Measurements from ENCODE around the gene MUC3A. TPM values are rescaled to one million over a fixed set of nuclear protein-coding genes. Genes with fewer than 3 reads are reported as not detected.
"Not testable (repeated sequence)": the region's sequence is repeated elsewhere in the genome, so short reads cannot be mapped to it uniquely, and the experiment has no call there.

Gene MUC3A
- total and polyA plus RNA-seq, 4 donors, result 0.25 to 2.9 (median 0.87) TPM

DNA sequence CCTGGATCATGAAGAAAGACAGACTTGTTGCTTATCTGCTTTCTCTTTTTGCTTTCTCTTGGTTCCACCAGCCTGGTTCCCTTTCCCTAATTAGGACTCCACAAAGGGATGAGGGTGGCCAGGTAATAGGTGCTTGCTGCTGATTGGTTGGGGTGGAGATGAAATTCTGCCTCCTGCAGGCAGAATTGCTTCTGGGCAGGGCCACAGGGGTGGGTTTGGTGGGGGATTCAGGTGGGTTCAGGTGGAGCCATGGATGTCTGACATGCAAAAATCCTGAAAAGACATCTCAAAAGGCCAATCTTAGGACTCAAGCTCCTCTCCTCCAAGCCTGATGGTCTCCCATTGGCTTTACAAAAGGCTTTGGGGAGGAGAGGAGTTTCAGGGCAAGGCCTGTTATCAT is 28.3 kb upstream of the MUC3A start (continued):
- TF ChIP-seq, protein P1, sequence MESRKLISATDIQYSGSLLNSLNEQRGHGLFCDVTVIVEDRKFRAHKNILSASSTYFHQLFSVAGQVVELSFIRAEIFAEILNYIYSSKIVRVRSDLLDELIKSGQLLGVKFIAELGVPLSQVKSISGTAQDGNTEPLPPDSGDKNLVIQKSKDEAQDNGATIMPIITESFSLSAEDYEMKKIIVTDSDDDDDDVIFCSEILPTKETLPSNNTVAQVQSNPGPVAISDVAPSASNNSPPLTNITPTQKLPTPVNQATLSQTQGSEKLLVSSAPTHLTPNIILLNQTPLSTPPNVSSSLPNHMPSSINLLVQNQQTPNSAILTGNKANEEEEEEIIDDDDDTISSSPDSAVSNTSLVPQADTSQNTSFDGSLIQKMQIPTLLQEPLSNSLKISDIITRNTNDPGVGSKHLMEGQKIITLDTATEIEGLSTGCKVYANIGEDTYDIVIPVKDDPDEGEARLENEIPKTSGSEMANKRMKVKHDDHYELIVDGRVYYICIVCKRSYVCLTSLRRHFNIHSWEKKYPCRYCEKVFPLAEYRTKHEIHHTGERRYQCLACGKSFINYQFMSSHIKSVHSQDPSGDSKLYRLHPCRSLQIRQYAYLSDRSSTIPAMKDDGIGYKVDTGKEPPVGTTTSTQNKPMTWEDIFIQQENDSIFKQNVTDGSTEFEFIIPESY (IDR thresholded peaks at IDR 0.05), result no peak
- TF ChIP-seq SP1 (IDR thresholded peaks at IDR 0.05), result no peak
- no peak for TF ChIP-seq GABPA (IDR thresholded peaks at IDR 0.05 in 1 of 2, conservative IDR thresholded peaks at IDR 0.05 in 1 of 2)
- no peak for TF ChIP-seq EGR1 (IDR thresholded peaks at IDR 0.05; ENCODE audit: low read depth in 2 of 2)
- no peak for TF ChIP-seq FOXA1 (IDR thresholded peaks at IDR 0.05)

DNA sequence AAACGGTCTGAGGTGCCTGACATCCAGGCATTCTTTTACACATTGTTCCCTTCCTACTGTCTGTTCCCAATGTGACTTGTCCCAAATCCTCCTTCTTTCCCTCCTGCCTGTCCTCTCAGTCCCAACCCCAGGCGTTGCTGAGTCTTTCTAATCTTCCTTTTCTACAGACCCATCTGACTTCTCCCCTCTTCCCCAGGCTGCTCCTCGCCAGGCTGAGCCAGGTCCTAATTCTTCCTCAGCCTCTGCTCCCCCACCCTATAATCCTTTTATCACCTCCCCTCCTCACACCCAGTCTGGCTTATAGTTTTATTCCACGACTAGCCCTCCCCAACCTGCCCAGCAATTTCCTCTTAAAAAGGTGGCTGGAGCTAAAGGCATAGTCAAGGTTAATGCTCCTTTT is 25.7 kb upstream of the MUC3A start:
- H3K27ac ChIP-seq (ENCODE audit: low read depth in 1 of 2, low read length in 2 of 2); H3K4me3 ChIP-seq (ENCODE audit: low read depth in 1 of 3, low read length in 3 of 3); H3K27me3 ChIP-seq (ENCODE audit: control insufficient read depth in 4 of 4, insufficient read depth in 4 of 4, low read length in 3 of 4); H3K36me3 ChIP-seq (ENCODE audit: control insufficient read depth in 4 of 4, insufficient read depth in 3 of 4, low read depth in 1 of 4, low read length in 3 of 4); H3K9ac ChIP-seq (ENCODE audit: low read depth in 1 of 2, low read length in 2 of 2); H3K9me3 ChIP-seq (ENCODE audit: control insufficient read depth in 4 of 4, low read length in 3 of 4); DNase-seq (ENCODE audit: low spot score); H3K4me1 ChIP-seq (ENCODE audit: control insufficient read depth in 4 of 4, insufficient read depth in 4 of 4, low read length in 3 of 4): not testable (repeated sequence)
- WGBS, result 64% methylated on average over 4 of the region's 4 CpGs

DNA sequence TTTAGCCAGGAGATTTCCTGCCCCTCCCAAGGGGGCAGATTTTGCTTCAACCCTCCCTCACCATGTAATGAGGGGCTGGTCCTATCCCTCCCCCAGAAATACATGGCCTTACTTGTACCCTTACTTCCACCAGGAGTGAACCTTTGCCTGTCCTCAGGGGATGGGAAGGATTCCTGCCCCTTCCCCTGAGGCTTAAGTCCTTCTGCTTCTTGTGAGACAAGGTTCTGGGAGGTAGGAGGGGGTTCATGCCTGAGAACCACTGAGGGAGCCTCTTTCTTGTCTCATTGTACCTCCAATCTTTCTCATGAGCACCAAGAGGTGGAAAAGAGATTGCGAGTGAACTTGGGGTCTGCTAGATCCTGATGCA is 19.5 kb upstream of the MUC3A start:
- Histone ChIP-seq H3K36me3 (ENCODE audit: control insufficient read depth in 4 of 4, insufficient read depth in 3 of 4, low read depth in 1 of 4, low read length in 3 of 4) (no peaks in the 10 kb centered on the region), H3K27me3 (ENCODE audit: control insufficient read depth in 4 of 4, insufficient read depth in 4 of 4, low read length in 3 of 4) (no peaks in the 10 kb centered on the region), H3K4me1 (ENCODE audit: control insufficient read depth in 4 of 4, insufficient read depth in 4 of 4, low read length in 3 of 4) (no peaks in the 10 kb centered on the region), H3K27ac (ENCODE audit: low read depth in 1 of 2, low read length in 2 of 2) (no peak overlapping the region), H3K4me3 (ENCODE audit: low read depth in 1 of 3, low read length in 3 of 3) (no peak overlapping the region), H3K9ac (ENCODE audit: low read depth in 1 of 2, low read length in 2 of 2) (no peak overlapping the region), H3K9me3 (ENCODE audit: control insufficient read depth in 4 of 4, low read length in 3 of 4) (no peaks in the 10 kb centered on the region)
- no peak for DNase-seq (ENCODE audit: low spot score)
- TF ChIP-seq HNF4A (conservative IDR thresholded peaks at IDR 0.05), result no peak
- no peak for TF ChIP-seq GABPA (IDR thresholded peaks at IDR 0.05 in 1 of 2, conservative IDR thresholded peaks at IDR 0.05 in 1 of 2)
- TF ChIP-seq, protein P2, sequence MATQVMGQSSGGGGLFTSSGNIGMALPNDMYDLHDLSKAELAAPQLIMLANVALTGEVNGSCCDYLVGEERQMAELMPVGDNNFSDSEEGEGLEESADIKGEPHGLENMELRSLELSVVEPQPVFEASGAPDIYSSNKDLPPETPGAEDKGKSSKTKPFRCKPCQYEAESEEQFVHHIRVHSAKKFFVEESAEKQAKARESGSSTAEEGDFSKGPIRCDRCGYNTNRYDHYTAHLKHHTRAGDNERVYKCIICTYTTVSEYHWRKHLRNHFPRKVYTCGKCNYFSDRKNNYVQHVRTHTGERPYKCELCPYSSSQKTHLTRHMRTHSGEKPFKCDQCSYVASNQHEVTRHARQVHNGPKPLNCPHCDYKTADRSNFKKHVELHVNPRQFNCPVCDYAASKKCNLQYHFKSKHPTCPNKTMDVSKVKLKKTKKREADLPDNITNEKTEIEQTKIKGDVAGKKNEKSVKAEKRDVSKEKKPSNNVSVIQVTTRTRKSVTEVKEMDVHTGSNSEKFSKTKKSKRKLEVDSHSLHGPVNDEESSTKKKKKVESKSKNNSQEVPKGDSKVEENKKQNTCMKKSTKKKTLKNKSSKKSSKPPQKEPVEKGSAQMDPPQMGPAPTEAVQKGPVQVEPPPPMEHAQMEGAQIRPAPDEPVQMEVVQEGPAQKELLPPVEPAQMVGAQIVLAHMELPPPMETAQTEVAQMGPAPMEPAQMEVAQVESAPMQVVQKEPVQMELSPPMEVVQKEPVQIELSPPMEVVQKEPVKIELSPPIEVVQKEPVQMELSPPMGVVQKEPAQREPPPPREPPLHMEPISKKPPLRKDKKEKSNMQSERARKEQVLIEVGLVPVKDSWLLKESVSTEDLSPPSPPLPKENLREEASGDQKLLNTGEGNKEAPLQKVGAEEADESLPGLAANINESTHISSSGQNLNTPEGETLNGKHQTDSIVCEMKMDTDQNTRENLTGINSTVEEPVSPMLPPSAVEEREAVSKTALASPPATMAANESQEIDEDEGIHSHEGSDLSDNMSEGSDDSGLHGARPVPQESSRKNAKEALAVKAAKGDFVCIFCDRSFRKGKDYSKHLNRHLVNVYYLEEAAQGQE (IDR thresholded peaks at IDR 0.05), result no peak
- TF ChIP-seq HNF4G (IDR thresholded peaks at IDR 0.05), result no peak
- TF ChIP-seq, protein P3, sequence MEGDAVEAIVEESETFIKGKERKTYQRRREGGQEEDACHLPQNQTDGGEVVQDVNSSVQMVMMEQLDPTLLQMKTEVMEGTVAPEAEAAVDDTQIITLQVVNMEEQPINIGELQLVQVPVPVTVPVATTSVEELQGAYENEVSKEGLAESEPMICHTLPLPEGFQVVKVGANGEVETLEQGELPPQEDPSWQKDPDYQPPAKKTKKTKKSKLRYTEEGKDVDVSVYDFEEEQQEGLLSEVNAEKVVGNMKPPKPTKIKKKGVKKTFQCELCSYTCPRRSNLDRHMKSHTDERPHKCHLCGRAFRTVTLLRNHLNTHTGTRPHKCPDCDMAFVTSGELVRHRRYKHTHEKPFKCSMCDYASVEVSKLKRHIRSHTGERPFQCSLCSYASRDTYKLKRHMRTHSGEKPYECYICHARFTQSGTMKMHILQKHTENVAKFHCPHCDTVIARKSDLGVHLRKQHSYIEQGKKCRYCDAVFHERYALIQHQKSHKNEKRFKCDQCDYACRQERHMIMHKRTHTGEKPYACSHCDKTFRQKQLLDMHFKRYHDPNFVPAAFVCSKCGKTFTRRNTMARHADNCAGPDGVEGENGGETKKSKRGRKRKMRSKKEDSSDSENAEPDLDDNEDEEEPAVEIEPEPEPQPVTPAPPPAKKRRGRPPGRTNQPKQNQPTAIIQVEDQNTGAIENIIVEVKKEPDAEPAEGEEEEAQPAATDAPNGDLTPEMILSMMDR (IDR thresholded peaks at IDR 0.05; ENCODE audit: low read depth, low read length, missing input control), result no peak
- TF ChIP-seq, protein P4, sequence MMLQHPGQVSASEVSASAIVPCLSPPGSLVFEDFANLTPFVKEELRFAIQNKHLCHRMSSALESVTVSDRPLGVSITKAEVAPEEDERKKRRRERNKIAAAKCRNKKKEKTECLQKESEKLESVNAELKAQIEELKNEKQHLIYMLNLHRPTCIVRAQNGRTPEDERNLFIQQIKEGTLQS (IDR thresholded peaks at IDR 0.05), result no peak
- no peak for TF ChIP-seq FOXA2 (IDR thresholded peaks at IDR 0.05)
- TF ChIP-seq EGR1 (IDR thresholded peaks at IDR 0.05; ENCODE audit: low read depth in 2 of 2), result no peak
- TF ChIP-seq NR2F2 (IDR thresholded peaks at IDR 0.05), result no peak
- no peak for TF ChIP-seq FOXA1 (IDR thresholded peaks at IDR 0.05)
- TF ChIP-seq, protein P5, sequence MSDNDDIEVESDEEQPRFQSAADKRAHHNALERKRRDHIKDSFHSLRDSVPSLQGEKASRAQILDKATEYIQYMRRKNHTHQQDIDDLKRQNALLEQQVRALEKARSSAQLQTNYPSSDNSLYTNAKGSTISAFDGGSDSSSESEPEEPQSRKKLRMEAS (IDR thresholded peaks at IDR 0.05), result no peak
- TF ChIP-seq YY1 (IDR thresholded peaks at IDR 0.05), result no peak
- TF ChIP-seq, protein P1 (IDR thresholded peaks at IDR 0.05), result no peak
- WGBS, result 91% methylated on average over 1 of the region's 1 CpG
